GM23338 (cell line): Measurements from ENCODE around the gene BUB1B. TPM values are rescaled to one million over a fixed set of nuclear protein-coding genes. Genes with fewer than 3 reads are reported as not detected.
"Not testable (repeated sequence)": the region's sequence is repeated elsewhere in the genome, so short reads cannot be mapped to it uniquely, and the experiment has no call there.

ENCODE experiments used
- ATAC-seq: fragments of 200-7000 bp; cut with Tn5 transposase; 3 replicates; pipeline ENCODE4 v1.9.1; 2020
- DNase-seq: peaks from one replicate; pipeline ENCODE4 v3.0.0-alpha.2; 2015; ENCODE audit warnings: low spot score
- H2AFZ ChIP-seq: fragments of 200-600 bp; sonication (generic); 2 replicates; pipeline ENCODE4 v1.8.0; 2016; ENCODE audit warnings: antibody characterized with exemption, mild to moderate bottlenecking, moderate library complexity
- H3F3A ChIP-seq: fragments of 200-600 bp; sonication (generic); replicated peaks from 2 replicates; pipeline ENCODE4 v1.8.0; 2017; ENCODE audit warnings: antibody characterized with exemption, mixed run types, low read depth
- H3K27ac ChIP-seq: fragments of 200-600 bp; sonication (generic); 2 replicates; pipeline ENCODE4 v1.6.1; 2016; ENCODE audit warnings: low read depth
- H3K27me3 ChIP-seq: fragments of 200-600 bp; sonication (generic); 2 replicates; pipeline ENCODE4 v1.8.0; 2016; ENCODE audit warnings: mild to moderate bottlenecking, mixed run types, moderate library complexity; ENCODE audit not compliant: insufficient read depth
- H3K36me3 ChIP-seq: fragments of 200-600 bp; sonication (generic); 2 replicates; pipeline ENCODE4 v1.8.0; 2016; ENCODE audit warnings: mild to moderate bottlenecking; ENCODE audit not compliant: insufficient read depth
- H3K4me1 ChIP-seq: fragments of 200-600 bp; sonication (generic); 2 replicates; pipeline ENCODE4 v1.8.0; 2016; ENCODE audit warnings: mild to moderate bottlenecking, moderate library complexity; ENCODE audit not compliant: insufficient read depth
- H3K4me2 ChIP-seq: fragments of 200-600 bp; sonication (generic); 2 replicates; pipeline ENCODE4 v1.7.1; 2017; ENCODE audit warnings: mixed run types
- H3K4me3 ChIP-seq: fragments of 200-600 bp; sonication (generic); 2 replicates; pipeline ENCODE4 v1.6.1; 2016; ENCODE audit warnings: mixed run types
- H3K79me2 ChIP-seq: fragments of 200-600 bp; sonication (generic); replicated peaks from 2 replicates; pipeline ENCODE4 v1.8.0; 2017; ENCODE audit warnings: mild to moderate bottlenecking; ENCODE audit not compliant: insufficient read depth
- H3K9me2 ChIP-seq: fragments of 200-600 bp; sonication (generic); 2 replicates; pipeline ENCODE4 v1.8.0; 2017; ENCODE audit not compliant: insufficient read depth
- H4K20me1 ChIP-seq: fragments of 200-600 bp; sonication (generic); replicated peaks from 2 replicates; pipeline ENCODE4 v1.8.0; 2017; ENCODE audit warnings: mild to moderate bottlenecking; ENCODE audit not compliant: insufficient read depth
- H3K27ac Mint-ChIP-seq: 2 replicates; pipeline ENCODE4 v1.8.0; 2020; ENCODE audit warnings: inconsistent platforms, mild to moderate bottlenecking, moderate library complexity, mixed read lengths
- H3K27me3 Mint-ChIP-seq: 3 replicates; pipeline ENCODE4 v1.8.0; 2022; ENCODE audit warnings: low read depth, mild to moderate bottlenecking, moderate library complexity, mixed read lengths, inconsistent platforms; ENCODE audit not compliant: insufficient read depth, poor library complexity
- H3K36me3 Mint-ChIP-seq: 3 replicates; pipeline ENCODE4 v1.8.0; 2021; ENCODE audit warnings: low read depth, mild to moderate bottlenecking, inconsistent platforms, moderate library complexity, mixed read lengths
- H3K4me1 Mint-ChIP-seq: 3 replicates; pipeline ENCODE4 v1.8.0; 2020; ENCODE audit warnings: mild to moderate bottlenecking, inconsistent platforms, mixed read lengths
- H3K4me3 Mint-ChIP-seq: 3 replicates; pipeline ENCODE4 v1.8.0; 2021; ENCODE audit warnings: moderate library complexity, mild to moderate bottlenecking, inconsistent platforms, mixed read lengths
- H3K9me3 Mint-ChIP-seq: 3 replicates; pipeline ENCODE4 v1.8.0; 2020; ENCODE audit warnings: moderate library complexity, mild to moderate bottlenecking, inconsistent platforms, mixed read lengths
- polyA plus RNA-seq: library from polyadenylated mRNA; unstranded; fragments of >200 nt; fragmentation: Nextera tagmentation; extraction: Ambion mirVana; gene quantifications from 2 replicates; pipeline ENCODE4 v1.2.1, GENCODE V29; 2016
- total RNA-seq: library from RNA; depleted of rRNA; stranded (reverse); fragments of >200 nt; shearing (Covaris generic); gene quantifications from 2 replicates; pipeline ENCODE4 v1.2.3, GENCODE V29; 2014

Gene BUB1B
- total and polyA plus RNA-seq, 2 experiments from 2014 or later = 77.7 to 160 TPM

- not testable (repeated sequence) for H3K27ac ChIP-seq, H3K9me2 ChIP-seq, H3K27me3 ChIP-seq, H3K9me3 Mint-ChIP-seq, H3K36me3 Mint-ChIP-seq, H3K4me3 ChIP-seq, H3K79me2 ChIP-seq, H3K4me3 Mint-ChIP-seq, ATAC-seq, DNase-seq, H4K20me1 ChIP-seq, H3K36me3 ChIP-seq, H3F3A ChIP-seq, H3K27me3 Mint-ChIP-seq
- Histone ChIP-seq H3K4me2 (0 out of 2 replicates have a peak overlapping the region, but pooled peaks have one; percentile 20), H2AFZ (peak overlapping the region; percentile 86), H3K4me1 (peaks cover 29% of the 10 kb centered on the region)
- Mint-ChIP-seq H3K27ac (0 out of 2 replicates have a peak overlapping the region, but pooled peaks have one; percentile 72), H3K4me1 (peaks cover 39% of the 10 kb centered on the region)
Measured at GRCh38 chr15:40122989-40123388, 37.9 kb upstream of the BUB1B start.

DNA sequence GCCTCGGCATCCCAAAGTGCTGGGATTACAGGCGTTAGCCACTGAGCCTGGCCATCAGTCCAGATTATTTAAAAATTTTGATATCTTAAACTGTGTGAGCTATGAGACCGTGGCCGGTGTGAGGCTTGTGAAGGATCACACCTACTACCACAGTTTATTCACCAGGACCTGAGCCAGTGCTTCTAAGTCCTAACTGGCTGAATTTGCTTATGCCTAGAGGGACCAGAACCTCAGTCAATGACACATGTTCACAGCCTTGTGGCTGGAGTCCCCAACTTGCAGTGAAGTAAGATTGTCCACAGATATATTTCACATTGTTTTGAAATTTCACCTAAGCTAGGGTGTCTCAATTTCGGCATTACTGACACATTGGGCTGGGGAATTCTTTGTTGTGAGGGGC, 37.0 kb upstream of the BUB1B start:
- H3K27me3 Mint-ChIP-seq, DNase-seq, H3K4me3 Mint-ChIP-seq, H3K36me3 Mint-ChIP-seq, ATAC-seq, H3K27ac ChIP-seq, H3K9me2 ChIP-seq, H3K36me3 ChIP-seq, H2AFZ ChIP-seq, H3K4me3 ChIP-seq, H4K20me1 ChIP-seq, H3K9me3 Mint-ChIP-seq, H3F3A ChIP-seq, H3K27me3 ChIP-seq, H3K4me2 ChIP-seq, H3K79me2 ChIP-seq: not testable (repeated sequence)
- H3K4me1 ChIP-seq = peaks cover 29% of the 10 kb centered on the region
- Mint-ChIP-seq H3K27ac (peak overlapping the region; percentile 88; the same call in 1 of the 2 replicates), H3K4me1 (peaks cover 39% of the 10 kb centered on the region)

DNA sequence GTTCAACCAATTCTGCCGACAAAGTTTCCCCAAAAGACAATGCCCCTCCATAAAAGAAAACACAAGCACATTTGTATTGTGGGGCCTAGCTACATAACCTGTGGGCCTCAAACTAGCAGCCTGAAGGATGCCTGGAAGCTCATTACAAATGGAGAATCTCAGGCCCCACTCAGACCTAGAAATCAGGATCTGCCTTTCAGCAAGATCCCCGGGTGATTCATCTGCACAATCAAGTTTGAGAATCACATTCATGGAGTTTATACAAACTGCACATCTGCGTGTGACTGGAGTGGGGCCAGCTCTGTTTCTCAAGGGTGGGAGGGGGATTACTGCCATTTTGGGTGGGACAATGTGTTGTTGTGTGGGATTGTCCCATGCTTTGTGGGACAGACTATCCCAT, 36.5 kb upstream of the BUB1B start:
- not testable (repeated sequence) for H3K9me2 ChIP-seq, H3K36me3 ChIP-seq, H3F3A ChIP-seq, H3K27ac ChIP-seq, H3K9me3 Mint-ChIP-seq, H3K4me3 Mint-ChIP-seq, H3K27me3 ChIP-seq, DNase-seq, H2AFZ ChIP-seq, H3K79me2 ChIP-seq, ATAC-seq, H3K36me3 Mint-ChIP-seq, H4K20me1 ChIP-seq, H3K27me3 Mint-ChIP-seq
- peak overlapping the region; percentile 5; the same call in 1 of the 2 replicates for H3K4me3 ChIP-seq
- H3K27ac Mint-ChIP-seq = peak overlapping the region; percentile 88; the same call in 1 of the 2 replicates
- H3K4me1 Mint-ChIP-seq = peaks cover 39% of the 10 kb centered on the region
- H3K4me1 ChIP-seq = peaks cover 29% of the 10 kb centered on the region
- peak overlapping the region; percentile 70 for H3K4me2 ChIP-seq

DNA sequence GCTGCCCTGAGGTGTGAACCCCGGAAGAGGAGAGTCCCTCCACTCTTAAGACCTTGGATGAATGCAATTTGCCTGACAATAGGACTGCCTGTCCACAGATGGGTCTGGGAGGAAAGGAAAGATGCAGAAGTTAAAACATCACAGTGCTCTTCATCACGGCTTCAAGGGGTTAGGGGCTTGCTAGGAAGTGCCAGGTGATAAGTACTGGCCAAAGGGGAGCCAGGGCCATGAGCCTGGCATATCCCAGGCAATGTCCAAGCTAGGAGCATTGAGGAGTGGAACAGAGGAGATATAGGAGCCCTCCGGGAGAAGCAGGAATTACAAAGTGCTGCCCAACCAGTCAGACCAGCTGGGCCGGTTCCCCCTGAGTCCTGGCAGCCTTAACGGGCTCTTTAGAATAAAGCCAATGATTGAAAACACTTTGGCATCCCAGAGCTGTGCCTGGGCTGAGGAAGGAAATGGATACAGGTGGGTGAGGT, 36.0 kb upstream of the BUB1B start:
- not testable (repeated sequence) for H3K36me3 Mint-ChIP-seq, H3K79me2 ChIP-seq, H3K36me3 ChIP-seq, H3K27me3 ChIP-seq, H4K20me1 ChIP-seq, H3F3A ChIP-seq, H2AFZ ChIP-seq, H3K27me3 Mint-ChIP-seq, H3K9me2 ChIP-seq, H3K27ac ChIP-seq, H3K9me3 Mint-ChIP-seq
- H3K27ac Mint-ChIP-seq = peak overlapping the region; percentile 88
- H3K4me1 Mint-ChIP-seq = peaks cover 39% of the 10 kb centered on the region
- H3K4me3 Mint-ChIP-seq = peak overlapping the region; percentile 61
- ATAC-seq (peak; percentile 91), DNase-seq (peak; percentile 57)
- H3K4me2 ChIP-seq = peak overlapping the region; percentile 70
- H3K4me1 ChIP-seq = peaks cover 29% of the 10 kb centered on the region
- H3K4me3 ChIP-seq = peak overlapping the region; percentile 28; the same call in 1 of the 2 replicates
